Neural progenitor cell (in vitro differentiated cells): ENCODE measurements around the gene POLR2J. TPM values are rescaled to one million over a fixed set of nuclear protein-coding genes. Genes with fewer than 3 reads are reported as not detected.

ENCODE experiments used
- DNase-seq: peaks from one replicate; pipeline ENCODE4 v3.0.0-alpha.2; 2016; ENCODE audit warnings: low spot score
- H2AFZ ChIP-seq: fragments of 200-600 bp; sonication (generic); replicated peaks from 2 replicates; pipeline ENCODE4 v1.6.1; 2016; ENCODE audit warnings: antibody characterized with exemption
- H3F3A ChIP-seq: fragments of 200-600 bp; sonication (generic); 2 replicates; pipeline ENCODE4 v1.6.1; 2016; ENCODE audit warnings: antibody characterized with exemption, low read depth
- H3K27ac ChIP-seq: fragments of 200-600 bp; sonication (generic); 2 replicates; pipeline ENCODE4 v1.5.1; 2016; ENCODE audit warnings: mild to moderate bottlenecking
- H3K27me3 ChIP-seq: fragments of 200-600 bp; sonication (generic); 2 replicates; pipeline ENCODE4 v1.6.1; 2016; ENCODE audit warnings: mild to moderate bottlenecking, moderate library complexity
- H3K36me3 ChIP-seq: fragments of 200-600 bp; sonication (generic); 2 replicates; pipeline ENCODE4 v1.5.1; 2016
- H3K4me1 ChIP-seq: fragments of 200-600 bp; sonication (generic); 2 replicates; pipeline ENCODE4 v1.6.1; 2016; ENCODE audit warnings: mixed run types
- H3K4me2 ChIP-seq: fragments of 200-600 bp; sonication (generic); 2 replicates; pipeline ENCODE4 v1.6.1; 2016
- H3K4me3 ChIP-seq: fragments of 200-600 bp; sonication (generic); 2 replicates; pipeline ENCODE4 v1.5.1; 2016
- H3K79me2 ChIP-seq: fragments of 200-600 bp; sonication (generic); 2 replicates; pipeline ENCODE4 v1.6.1; 2016; ENCODE audit warnings: low read depth
- H3K9ac ChIP-seq: fragments of 200-600 bp; sonication (generic); 2 replicates; pipeline ENCODE4 v1.6.1; 2016
- H3K9me3 ChIP-seq: fragments of 200-600 bp; sonication (generic); 2 replicates; pipeline ENCODE4 v1.5.1; 2016; ENCODE audit warnings: low read depth
- H4K20me1 ChIP-seq: fragments of 200-600 bp; sonication (generic); 2 replicates; pipeline ENCODE4 v1.6.1; 2016; ENCODE audit warnings: low read depth
- H3K27ac Mint-ChIP-seq: 3 replicates; pipeline ENCODE4 v1.8.0; 2021; ENCODE audit warnings: mixed read lengths
- H3K27me3 Mint-ChIP-seq: 2 replicates; pipeline ENCODE4 v1.8.0; 2022; ENCODE audit warnings: low read depth, mild to moderate bottlenecking, inconsistent platforms, moderate library complexity, mixed read lengths; ENCODE audit not compliant: insufficient read depth
- H3K36me3 Mint-ChIP-seq: 3 replicates; pipeline ENCODE4 v1.8.0; 2021; ENCODE audit warnings: mixed read lengths
- H3K4me1 Mint-ChIP-seq: 3 replicates; pipeline ENCODE4 v1.8.0; 2021; ENCODE audit warnings: mixed read lengths
- H3K4me3 Mint-ChIP-seq: 3 replicates; pipeline ENCODE4 v1.8.0; 2021; ENCODE audit warnings: mild to moderate bottlenecking, moderate library complexity, mixed read lengths
- H3K9me3 Mint-ChIP-seq: 3 replicates; pipeline ENCODE4 v1.8.0; 2020; ENCODE audit warnings: mixed read lengths
- CTCF ChIP-seq: fragments of 200-600 bp; sonication (generic); IDR thresholded peaks from 2 replicates; pipeline ENCODE4 v1.5.1; 2017; ENCODE audit warnings: antibody characterized with exemption, mild to moderate bottlenecking
- EZH2 ChIP-seq: fragments of 200-600 bp; sonication (generic); IDR thresholded peaks from 2 replicates; pipeline ENCODE4 v1.6.1; 2017; ENCODE audit warnings: antibody characterized with exemption, mild to moderate bottlenecking, moderate library complexity
- EZH2phosphoT487 ChIP-seq: fragments of 200-600 bp; sonication (generic); IDR thresholded peaks from 2 replicates; pipeline ENCODE4 v1.6.1; 2017; ENCODE audit warnings: antibody characterized with exemption
- total RNA-seq: library from RNA; depleted of rRNA; stranded (reverse); fragments of >200 nt; gene quantifications from 2 replicates; pipeline ENCODE4 v1.2.3, GENCODE V29; 2015; ENCODE audit warnings: low replicate concordance

The POLR2J gene
- total RNA-seq, 1 donor from 2014 or later: 11.4 TPM

GRCh38 chr7:102469972-102470825, 8.5 kb downstream of the POLR2J start:
- H3K79me2 ChIP-seq: no peaks in the 10 kb centered on the region
- H3K4me1 ChIP-seq: no peaks in the 10 kb centered on the region
- H3K27me3 Mint-ChIP-seq: no peaks in the 10 kb centered on the region
- no peak overlapping the region for H3K27ac ChIP-seq
- H3K4me3 Mint-ChIP-seq: no peak overlapping the region
- no peaks in the 10 kb centered on the region for H3K36me3 ChIP-seq
- H3K4me3 ChIP-seq: no peak overlapping the region
- DNase-seq: no peak
- H3K36me3 Mint-ChIP-seq: peaks cover 8% of the 10 kb centered on the region
- H3K27me3 ChIP-seq: no peaks in the 10 kb centered on the region
- H3K4me1 Mint-ChIP-seq: peaks cover 11% of the 10 kb centered on the region
- H3K9me3 ChIP-seq: no peaks in the 10 kb centered on the region
- TF ChIP-seq EZH2phosphoT487: no peak
- TF ChIP-seq EZH2: no peak
- no peak for TF ChIP-seq CTCF
- peaks cover 9% of the 10 kb centered on the region for H4K20me1 ChIP-seq
- no peak overlapping the region for H3K4me2 ChIP-seq
- H3K9ac ChIP-seq: no peak overlapping the region
- H2AFZ ChIP-seq: no peak overlapping the region
- H3K27ac Mint-ChIP-seq: no peak overlapping the region
- no peaks in the 10 kb centered on the region for H3K9me3 Mint-ChIP-seq
- H3F3A ChIP-seq: no peaks in the 10 kb centered on the region

GRCh38 chr7:102469351-102469971, 9.3 kb downstream of the POLR2J start:
- Mint-ChIP-seq H3K4me1 (peaks cover 11% of the 10 kb centered on the region), H3K27ac (no peak overlapping the region), H3K9me3 (no peaks in the 10 kb centered on the region), H3K4me3 (no peak overlapping the region), H3K27me3 (no peaks in the 10 kb centered on the region), H3K36me3 (peaks cover 8% of the 10 kb centered on the region)
- no peaks in the 10 kb centered on the region for H3K4me1 ChIP-seq
- H3K27me3 ChIP-seq: no peaks in the 10 kb centered on the region
- no peak overlapping the region for H3K27ac ChIP-seq
- H3K9me3 ChIP-seq: no peaks in the 10 kb centered on the region
- peaks cover under 1% of the 10 kb centered on the region for H3K79me2 ChIP-seq
- H3K4me2 ChIP-seq: no peak overlapping the region
- no peaks in the 10 kb centered on the region for H3F3A ChIP-seq
- TF ChIP-seq CTCF: no peak
- no peak for DNase-seq
- H4K20me1 ChIP-seq: peaks cover 9% of the 10 kb centered on the region
- H3K36me3 ChIP-seq: no peaks in the 10 kb centered on the region
- no peak overlapping the region for H3K4me3 ChIP-seq
- no peak overlapping the region for H3K9ac ChIP-seq
- no peak overlapping the region for H2AFZ ChIP-seq

- DNase-seq: no peak
- Mint-ChIP-seq H3K4me1 (peaks cover 18% of the 10 kb centered on the region), H3K27me3 (no peaks in the 10 kb centered on the region), H3K9me3 (no peaks in the 10 kb centered on the region), H3K27ac (no peak overlapping the region), H3K36me3 (peaks cover 8% of the 10 kb centered on the region), H3K4me3 (no peak overlapping the region)
- TF ChIP-seq CTCF (no peak), EZH2 (no peak), EZH2phosphoT487 (no peak)
- Histone ChIP-seq H3K27ac (no peak overlapping the region), H3K9me3 (no peaks in the 10 kb centered on the region), H3K36me3 (no peaks in the 10 kb centered on the region), H3K9ac (no peak overlapping the region), H2AFZ (no peak overlapping the region), H3K27me3 (no peaks in the 10 kb centered on the region), H3K4me1 (no peaks in the 10 kb centered on the region), H4K20me1 (peaks cover 8% of the 10 kb centered on the region), H3F3A (no peaks in the 10 kb centered on the region), H3K79me2 (peaks cover 8% of the 10 kb centered on the region), H3K4me3 (no peak overlapping the region), H3K4me2 (no peak overlapping the region)
Measured at GRCh38 chr7:102468478-102469350, 10.0 kb downstream of the POLR2J start.
